IPS-NIHi7 (cell line): Measurements from ENCODE around the gene ALG10B.
A peak's percentile ranks its signal among the peaks of the same experiment; 100 is the strongest.
"Not testable (repeated sequence)": the region's sequence is repeated elsewhere in the genome, so short reads cannot be mapped to it uniquely, and the experiment has no call there.

Experiments
- DNase-seq: peaks from one replicate; pipeline ENCODE4 v3.0.0; 2012; ENCODE audit warnings: mixed read lengths; ENCODE audit errors: extremely low spot score

The ALG10B gene, protein sequence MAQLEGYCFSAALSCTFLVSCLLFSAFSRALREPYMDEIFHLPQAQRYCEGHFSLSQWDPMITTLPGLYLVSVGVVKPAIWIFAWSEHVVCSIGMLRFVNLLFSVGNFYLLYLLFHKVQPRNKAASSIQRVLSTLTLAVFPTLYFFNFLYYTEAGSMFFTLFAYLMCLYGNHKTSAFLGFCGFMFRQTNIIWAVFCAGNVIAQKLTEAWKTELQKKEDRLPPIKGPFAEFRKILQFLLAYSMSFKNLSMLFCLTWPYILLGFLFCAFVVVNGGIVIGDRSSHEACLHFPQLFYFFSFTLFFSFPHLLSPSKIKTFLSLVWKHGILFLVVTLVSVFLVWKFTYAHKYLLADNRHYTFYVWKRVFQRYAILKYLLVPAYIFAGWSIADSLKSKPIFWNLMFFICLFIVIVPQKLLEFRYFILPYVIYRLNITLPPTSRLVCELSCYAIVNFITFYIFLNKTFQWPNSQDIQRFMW

GRCh38 chr12:38316391-38317129, at the start of gene ALG10B:
Gene ALG10B (plus strand): TSS chr12:38316774. CDS start chr12:38316894, 120 bp downstream.
- peak; percentile 84 for DNase-seq

GRCh38 chr12:38268612-38269011, 48.0 kb upstream of the ALG10B start:
- no peak for DNase-seq

DNA sequence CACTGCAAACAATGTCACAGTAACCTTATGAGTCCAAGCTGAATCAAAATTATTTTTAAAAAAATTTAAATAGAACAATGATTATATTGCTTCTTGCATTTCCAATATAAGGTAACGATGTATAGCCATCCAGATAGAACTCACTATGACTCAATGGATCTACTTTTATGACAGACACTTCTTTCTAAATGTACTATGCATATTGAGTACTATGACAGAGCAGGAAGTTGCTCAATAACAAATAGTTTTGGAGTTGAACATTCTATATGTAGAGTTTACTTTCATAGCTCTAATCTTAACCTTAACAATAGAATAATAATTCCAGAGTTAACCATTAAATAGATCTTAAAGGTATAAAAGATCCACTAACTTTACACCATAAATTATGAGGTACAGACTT, 46.7 kb upstream of the ALG10B start:
- DNase-seq = no peak

DNA sequence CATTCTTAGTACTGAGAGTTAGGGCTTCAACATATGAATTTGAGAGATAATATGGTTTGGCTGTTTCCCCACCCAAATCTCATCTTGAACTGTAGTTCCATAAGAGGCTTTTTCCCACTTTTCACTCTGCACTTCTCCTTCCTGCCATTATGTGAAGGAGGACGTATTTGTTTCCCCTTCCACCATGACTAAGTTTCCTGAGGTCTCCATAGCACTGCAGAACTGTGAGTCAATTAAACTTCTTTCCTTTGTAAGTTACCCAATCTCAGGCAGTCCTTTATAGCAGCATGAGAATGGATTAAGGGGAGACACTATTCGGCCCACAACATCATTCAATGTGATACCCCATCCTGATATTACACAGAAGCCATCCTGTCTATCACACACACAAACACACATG, 36.8 kb upstream of the ALG10B start:
- no peak for DNase-seq

- no peak for DNase-seq
These were observed 33.7 kb upstream of the ALG10B start for GRCh38 chr12:38282886-38283285.

DNA sequence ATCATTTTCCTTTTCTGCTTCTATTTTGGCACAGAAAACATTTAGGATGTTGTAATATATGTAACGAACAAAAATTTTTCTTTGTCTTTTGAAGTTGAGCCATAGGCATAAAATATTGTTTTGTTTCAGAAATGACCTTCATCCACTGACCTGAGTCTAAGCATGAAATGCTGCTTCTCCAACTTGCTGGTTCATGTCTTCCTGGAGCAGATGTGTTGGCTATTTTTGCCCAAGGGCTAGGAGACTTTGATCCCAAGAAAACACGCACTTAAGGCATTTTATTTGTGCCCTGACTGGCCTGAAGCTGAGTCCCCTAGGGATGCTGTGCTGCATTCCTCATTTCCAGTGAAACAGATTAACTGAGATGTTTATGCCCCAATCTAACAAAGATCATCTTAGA, 27.2 kb upstream of the ALG10B start:
- DNase-seq = no peak

GRCh38 chr12:38291160-38291559, 25.4 kb upstream of the ALG10B start:
- DNase-seq = no peak

GRCh38 chr12:38302972-38303371, 13.6 kb upstream of the ALG10B start:
- DNase-seq = not testable (repeated sequence)

DNA sequence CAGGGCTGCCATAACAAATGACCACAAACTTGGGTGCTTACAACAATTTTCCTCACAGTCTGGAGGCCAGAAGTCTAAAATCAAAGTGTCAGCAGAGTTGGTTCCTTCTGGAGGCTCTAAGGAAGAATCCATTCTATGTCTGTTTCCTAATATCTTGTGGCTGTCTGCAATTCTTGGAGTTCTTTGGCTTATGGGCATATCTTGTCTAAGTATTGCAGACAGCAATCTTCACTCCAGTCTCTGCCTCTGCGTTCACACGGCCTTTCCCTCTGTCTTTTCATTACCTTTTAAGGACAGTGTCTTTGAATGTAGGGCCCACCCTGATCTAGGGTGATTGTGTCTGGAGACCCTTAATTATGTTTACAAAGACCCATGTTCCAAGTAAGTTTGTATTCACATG, 5.4 kb downstream of the ALG10B start:
- not testable (repeated sequence) for DNase-seq

- no peak for DNase-seq
These were observed 8.3 kb downstream of the ALG10B start for GRCh38 chr12:38324912-38325311.

DNA sequence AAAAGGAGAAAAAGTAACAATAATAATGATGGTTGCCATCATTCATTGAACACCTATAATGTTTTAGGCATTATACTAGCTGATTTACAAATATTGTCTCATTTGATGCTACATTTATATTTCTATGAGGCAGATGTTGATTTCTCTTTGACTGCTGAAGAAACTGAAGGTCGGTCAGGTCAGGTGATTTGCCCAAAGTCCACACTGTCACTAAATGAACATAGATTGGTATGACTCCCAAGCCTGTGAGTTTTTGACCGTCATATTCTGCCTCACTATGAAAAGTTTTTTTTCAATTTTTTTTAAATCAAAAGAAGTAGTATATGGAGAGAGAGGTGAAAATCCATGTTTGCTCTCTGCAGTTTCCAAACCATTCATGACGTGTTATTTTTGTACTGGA, 10.8 kb downstream of the ALG10B start:
- DNase-seq = no peak

DNA sequence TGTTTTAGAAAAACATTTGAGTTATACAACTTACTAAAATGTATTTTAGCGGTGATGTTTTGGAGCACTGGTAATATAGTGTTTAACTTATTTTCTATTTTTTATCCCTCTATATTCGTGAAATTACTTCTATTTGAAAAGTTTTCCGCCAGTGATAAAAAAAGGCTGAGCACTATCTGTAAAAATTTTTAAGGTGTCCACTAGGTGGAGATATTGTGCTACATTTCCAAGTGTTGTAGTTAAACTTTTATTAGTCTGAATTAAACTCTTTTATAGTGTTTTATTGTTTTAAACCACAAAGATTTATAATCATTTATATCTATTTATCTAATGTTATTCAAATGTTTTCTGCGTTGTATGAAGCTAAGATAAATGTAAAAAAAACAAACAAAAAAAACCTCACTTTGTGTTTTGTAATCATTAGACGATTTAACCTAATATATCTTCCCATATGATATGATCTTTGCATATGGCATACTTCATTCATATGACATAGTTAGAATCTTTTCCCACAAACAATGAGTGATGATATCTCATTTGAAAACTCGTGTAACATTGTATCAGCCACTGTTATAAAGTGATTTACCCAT, 11.8 kb downstream of the ALG10B start:
- no peak for DNase-seq

DNA sequence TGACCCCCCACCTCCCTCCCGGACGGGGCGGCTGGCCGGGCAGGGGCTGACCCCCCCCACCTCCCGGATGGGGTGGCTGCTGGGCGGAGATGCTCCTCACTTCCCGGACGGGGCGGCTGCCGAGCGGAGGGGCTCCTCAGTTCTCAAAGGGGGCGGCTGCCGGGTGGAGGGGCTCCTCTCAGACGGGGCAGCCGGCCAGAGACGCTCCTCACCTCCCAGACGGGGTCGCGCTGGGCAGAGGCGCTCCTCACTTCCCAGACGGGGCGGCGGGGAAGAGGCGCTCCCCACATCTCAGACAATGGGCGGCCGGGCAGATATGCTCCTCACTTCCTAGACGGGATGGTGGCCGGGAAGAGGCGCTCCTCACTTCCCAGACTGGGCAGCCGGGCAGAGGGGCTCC, 13.8 kb downstream of the ALG10B start:
- DNase-seq = not testable (repeated sequence)

DNA sequence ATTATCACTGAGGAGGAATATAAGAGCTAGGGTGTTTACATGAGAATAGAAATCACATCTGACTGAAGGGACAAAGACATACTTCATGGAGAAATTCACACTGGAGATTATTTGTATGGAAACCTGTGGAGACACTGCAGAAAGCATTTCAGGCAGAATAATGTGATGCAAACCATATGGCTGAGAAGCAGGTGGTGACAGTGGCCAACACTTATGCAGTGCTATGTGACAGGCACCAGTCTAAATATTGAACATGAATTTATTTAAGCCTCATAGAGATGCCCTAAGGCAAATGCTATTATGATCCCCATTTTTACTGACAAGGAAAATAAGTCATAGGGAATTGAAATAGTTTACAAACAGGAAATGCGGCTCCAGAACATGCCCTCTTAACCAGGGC, 16.2 kb downstream of the ALG10B start:
- DNase-seq = no peak

DNA sequence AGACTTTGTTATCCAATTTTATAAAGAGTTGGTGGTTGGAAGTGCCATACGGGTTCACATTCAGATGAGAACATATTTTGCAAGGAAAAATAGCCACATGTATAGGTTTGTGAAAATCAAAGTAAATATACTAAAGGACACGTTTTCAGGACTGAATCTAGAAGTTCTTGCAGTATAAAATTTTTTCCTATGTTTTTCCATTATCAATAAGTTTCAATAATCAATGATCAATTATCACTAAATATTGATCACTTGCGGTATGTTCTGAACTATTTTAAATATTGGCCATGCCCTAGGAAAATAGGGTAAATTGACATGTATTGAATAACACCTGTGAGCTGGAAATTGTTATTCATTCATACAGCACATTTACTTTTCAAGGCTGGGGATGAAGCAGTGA, 25.9 kb downstream of the ALG10B start:
- no peak for DNase-seq

- not testable (repeated sequence) for DNase-seq
These were observed 26.7 kb downstream of the ALG10B start for GRCh38 chr12:38343256-38343655.

GRCh38 chr12:38343916-38344315, 27.3 kb downstream of the ALG10B start:
- not testable (repeated sequence) for DNase-seq

- no peak for DNase-seq
These were observed 34.0 kb downstream of the ALG10B start for GRCh38 chr12:38350342-38351174.

GRCh38 chr12:38351175-38351508, 34.6 kb downstream of the ALG10B start:
- DNase-seq = not testable (repeated sequence)

- no peak for DNase-seq
These were observed 50.9 kb downstream of the ALG10B start for GRCh38 chr12:38367506-38367905.

- DNase-seq = no peak
These were observed 53.7 kb downstream of the ALG10B start for GRCh38 chr12:38370311-38370710.

- no peak for DNase-seq
These were observed 57.2 kb downstream of the ALG10B start for GRCh38 chr12:38373784-38374183.
